ENCODE data around the gene LMX1B. TPM values are rescaled to one million over a fixed set of nuclear protein-coding genes. Genes with fewer than 3 reads are reported as not detected.

LMX1B gene
- total RNA-seq, 6 donors from 2014 or later, result 0.14 to 0.40 TPM; not detected in 4

DNA sequence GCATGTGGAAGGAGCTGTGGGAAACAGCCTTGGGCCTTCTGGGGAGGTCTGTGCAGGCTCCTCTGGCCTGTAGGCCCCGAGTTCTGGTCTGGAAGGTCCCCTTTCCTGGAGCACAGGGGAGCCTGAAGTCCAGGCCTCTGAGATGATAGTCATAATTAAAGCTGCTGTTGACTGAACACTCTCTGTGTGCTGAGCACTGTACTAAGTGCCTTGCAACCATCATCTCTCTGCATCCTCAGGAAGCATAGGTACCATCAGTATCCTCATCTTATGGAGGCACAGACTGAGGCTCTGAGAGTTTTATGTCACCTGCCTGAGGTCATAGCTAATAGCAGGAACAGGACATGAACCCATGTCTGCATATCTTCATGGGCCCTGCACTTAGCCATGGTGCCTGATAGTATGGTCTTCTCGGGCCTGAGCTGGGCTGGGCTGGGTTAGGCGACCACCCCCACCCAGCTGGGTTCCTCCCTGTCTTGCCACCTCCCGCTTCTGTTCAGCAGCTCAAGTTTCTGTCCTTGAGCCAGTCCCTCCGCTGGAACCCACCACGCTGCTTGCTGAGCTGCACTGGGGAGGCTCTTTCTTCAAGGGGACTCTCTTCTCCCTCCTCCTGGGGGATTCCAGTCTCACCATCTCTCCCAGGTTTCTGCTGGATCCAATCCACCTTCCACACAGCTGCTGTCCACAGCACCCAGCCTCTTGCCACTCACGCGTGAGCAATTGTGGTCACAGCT lies 27.6 kb downstream of the LMX1B start:
- WGBS, 2 donors, result 63 to 70% methylated on average over 7 to 8 of the region's 8 CpGs
- H3K36me3 ChIP-seq, result no peaks in the 10 kb centered on the region
- peaks cover 0 to 24% (median 10%) of the 10 kb centered on the region in 4 donors for H3K27me3 ChIP-seq
- no peaks in the 10 kb centered on the region for H3K9me3 ChIP-seq
- DNase-seq (no peak), ATAC-seq (ENCODE audit: low FRiP score in 2 of 2) (no peak)
- H3K4me3 ChIP-seq, result no peak overlapping the region
- no peak for TF ChIP-seq EP300 (IDR thresholded peaks at IDR 0.05)
- TF ChIP-seq CTCF (IDR thresholded peaks at IDR 0.05), result no peak
- no peak for TF ChIP-seq POLR2AphosphoS5 (IDR thresholded peaks at IDR 0.05)
- no peak for TF ChIP-seq POLR2A (IDR thresholded peaks at IDR 0.05)
- H3K27ac ChIP-seq, result no peak overlapping the region
- peaks cover 2 to 12% (median 4%) of the 10 kb centered on the region in 4 donors for H3K4me1 ChIP-seq

GRCh38 chr9:126642010-126642744 lies 28.4 kb downstream of the LMX1B start:
- 63 to 65% methylated on average over 9 to 13 of the region's 13 CpGs for WGBS, 2 donors
- no peak for ATAC-seq (ENCODE audit: low FRiP score in 2 of 2)
- TF ChIP-seq CTCF (IDR thresholded peaks at IDR 0.05) (no peak), POLR2A (IDR thresholded peaks at IDR 0.05) (no peak), EP300 (IDR thresholded peaks at IDR 0.05) (no peak), POLR2AphosphoS5 (IDR thresholded peaks at IDR 0.05) (no peak)
- peaks cover 2 to 12% (median 4%) of the 10 kb centered on the region in 4 donors for H3K4me1 ChIP-seq
- H3K27ac ChIP-seq, result no peak overlapping the region
- H3K9me3 ChIP-seq, result no peaks in the 10 kb centered on the region
- no peak for DNase-seq
- H3K27me3 ChIP-seq, result peaks cover 0 to 24% (median 10%) of the 10 kb centered on the region in 4 donors
- H3K36me3 ChIP-seq, result no peaks in the 10 kb centered on the region
- H3K4me3 ChIP-seq, result no peak overlapping the region

GRCh38 chr9:126642839-126643238 lies 29.1 kb downstream of the LMX1B start:
- Histone ChIP-seq H3K27me3 (peaks cover 0 to 22% (median 7%) of the 10 kb centered on the region in 4 donors), H3K27ac (no peak overlapping the region), H3K9me3 (no peaks in the 10 kb centered on the region), H3K4me1 (peaks cover 2 to 8% (median 4%) of the 10 kb centered on the region in 4 donors), H3K4me3 (no peak overlapping the region), H3K36me3 (no peaks in the 10 kb centered on the region)
- no peak for TF ChIP-seq EP300 (IDR thresholded peaks at IDR 0.05)
- no peak for TF ChIP-seq CTCF (IDR thresholded peaks at IDR 0.05)
- TF ChIP-seq POLR2AphosphoS5 (IDR thresholded peaks at IDR 0.05), result no peak
- no peak for TF ChIP-seq POLR2A (IDR thresholded peaks at IDR 0.05)
- ATAC-seq (ENCODE audit: low FRiP score in 2 of 2) (no peak), DNase-seq (no peak)
- 30 to 46% methylated on average over 5 to 6 of the region's 6 CpGs for WGBS, 2 donors

DNA sequence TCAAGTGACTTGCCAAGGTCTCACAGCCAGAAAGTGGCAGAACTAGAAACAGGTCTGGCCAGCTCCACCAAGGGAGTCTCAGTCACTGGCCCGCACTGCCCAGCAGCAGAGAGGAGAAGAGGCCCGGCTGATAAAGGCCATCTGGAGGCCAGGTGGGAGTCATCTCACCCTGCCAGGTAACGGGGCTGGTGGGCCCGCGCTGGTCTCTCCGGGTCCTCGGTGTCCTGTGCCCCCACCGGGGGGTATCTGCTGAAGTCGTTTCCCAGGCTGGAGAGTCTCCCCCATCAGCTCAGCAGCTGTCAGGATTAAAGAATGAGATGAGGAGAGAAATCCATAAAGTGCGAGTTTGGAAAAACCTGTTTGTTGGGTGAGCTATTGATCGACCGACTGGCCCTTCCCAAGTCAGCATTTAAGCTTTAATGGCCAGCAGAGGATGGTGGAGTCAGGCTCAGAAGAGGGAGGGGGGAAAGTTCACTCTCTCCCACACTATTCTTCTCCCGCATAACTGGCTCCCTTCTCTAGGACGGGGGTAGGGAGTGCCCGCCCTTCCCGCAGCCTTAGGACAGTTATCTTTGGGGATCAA lies 30.3 kb downstream of the LMX1B start:
- ATAC-seq (ENCODE audit: low FRiP score in 2 of 2) (no peak), DNase-seq (peak in 1 of 2 donors; percentile 56)

More for the DNA sequence above, 30.3 kb downstream of the LMX1B start:
- TF ChIP-seq CTCF (IDR thresholded peaks at IDR 0.05), result no peak
- TF ChIP-seq POLR2AphosphoS5 (IDR thresholded peaks at IDR 0.05), result no peak
- TF ChIP-seq POLR2A (IDR thresholded peaks at IDR 0.05), result no peak
- TF ChIP-seq EP300 (IDR thresholded peaks at IDR 0.05), result no peak
- WGBS, 2 donors, result 20 to 22% methylated on average over 8 to 16 of the region's 16 CpGs
- Histone ChIP-seq H3K9me3 (no peaks in the 10 kb centered on the region), H3K27ac (no peak overlapping the region), H3K4me3 (no peak overlapping the region), H3K36me3 (no peaks in the 10 kb centered on the region), H3K4me1 (no peaks in the 10 kb centered on the region), H3K27me3 (peaks cover 0 to 13% (median 1%) of the 10 kb centered on the region in 4 donors)

All from upper lobe of left lung (tissue), 6 donors.